HepG2 (cell line): ENCODE results near the gene SERTAD1. TPM values are rescaled to one million over a fixed set of nuclear protein-coding genes. Genes with fewer than 3 reads are reported as not detected.

Source experiments
- ADNP ChIP-seq: sonication (generic); formaldehyde crosslinking; IDR thresholded peaks from 2 replicates; pipeline ENCODE4 v1.4.0; 2020; ENCODE audit warnings: missing genetic modification reagents
- ARHGAP35 ChIP-seq: sonication (generic); formaldehyde crosslinking; IDR thresholded peaks from 2 replicates; pipeline ENCODE4 v1.9.0; 2022; ENCODE audit warnings: mild to moderate bottlenecking, inconsistent platforms, moderate library complexity, missing genetic modification reagents, borderline replicate concordance
- GPN1 ChIP-seq: sonication (generic); formaldehyde crosslinking; IDR thresholded peaks from 2 replicates; pipeline ENCODE4 v1.5.1; 2020; ENCODE audit warnings: missing genetic modification reagents, borderline replicate concordance
- IRF9 ChIP-seq: sonication (generic); formaldehyde crosslinking; IDR thresholded peaks from 2 replicates; pipeline ENCODE4 v1.8.0; 2022; ENCODE audit warnings: missing genetic modification reagents, mild to moderate bottlenecking, borderline replicate concordance
- MED13 ChIP-seq: sonication (generic); formaldehyde crosslinking; IDR thresholded peaks from 2 replicates; pipeline ENCODE4 v1.5.0; 2020; ENCODE audit warnings: missing genetic modification reagents
- SOX6 ChIP-seq, 2 experiments: fragments of 450-650 bp in 1 of 2; sonication (generic) in 1 of 2; formaldehyde crosslinking in 1 of 2; IDR thresholded peaks; 2 replicates each; pipeline versions ENCODE4 v1.4.0 to v1.6.1; 2017 to 2020; ENCODE audit warnings: antibody characterized with exemption in 1 of 2, mild to moderate bottlenecking in 1 of 2, missing genetic modification reagents in 1 of 2
- TBP ChIP-seq: sonication (generic); formaldehyde crosslinking; IDR thresholded peaks from 2 replicates; pipeline ENCODE4 v1.5.0; 2020; ENCODE audit warnings: missing genetic modification reagents
- TBX3 ChIP-seq: fragments of 450-650 bp; IDR thresholded peaks from 2 replicates; pipeline ENCODE4 v1.6.1; 2017; ENCODE audit warnings: antibody characterized with exemption, mild to moderate bottlenecking, inconsistent platforms, borderline replicate concordance
- TCF7 ChIP-seq: sonication (generic); IDR thresholded peaks from 2 replicates; pipeline ENCODE4 v1.6.1; 2016; ENCODE audit warnings: antibody characterized with exemption, low read depth
- ZFP62 ChIP-seq: sonication (generic); formaldehyde crosslinking; IDR thresholded peaks from 2 replicates; pipeline ENCODE4 v1.4.0; 2020; ENCODE audit warnings: missing genetic modification reagents
- ZNF121 ChIP-seq: sonication (generic); formaldehyde crosslinking; IDR thresholded peaks from 2 replicates; pipeline ENCODE4 v1.5.0; 2020; ENCODE audit warnings: mild to moderate bottlenecking, missing genetic modification reagents
- ZNF143 ChIP-seq: sonication (generic); formaldehyde crosslinking; IDR thresholded peaks from 2 replicates; pipeline ENCODE4 v1.4.0; 2020; ENCODE audit warnings: missing genetic modification reagents
- ZNF207 ChIP-seq: fragments of 450-650 bp; IDR thresholded peaks from 2 replicates; pipeline ENCODE4 v1.6.1; 2016; ENCODE audit warnings: antibody characterized with exemption, borderline replicate concordance
- ZNF546 ChIP-seq: sonication (generic); formaldehyde crosslinking; conservative IDR thresholded peaks from 2 replicates; pipeline ENCODE4 v1.8.1; 2023; ENCODE audit warnings: mild to moderate bottlenecking, missing genetic modification reagents
- ZNF556 ChIP-seq: sonication (generic); formaldehyde crosslinking; IDR thresholded peaks from 2 replicates; pipeline ENCODE4 v1.4.0; 2020; ENCODE audit warnings: mild to moderate bottlenecking, missing genetic modification reagents, borderline replicate concordance
- ZNF563 ChIP-seq: sonication (generic); formaldehyde crosslinking; IDR thresholded peaks from 2 replicates; pipeline ENCODE4 v1.8.0; 2022; ENCODE audit warnings: mild to moderate bottlenecking, moderate library complexity, missing genetic modification reagents
- ZNF589 ChIP-seq: sonication (generic); formaldehyde crosslinking; conservative IDR thresholded peaks from 2 replicates; pipeline ENCODE4 v1.8.0; 2022; ENCODE audit warnings: mild to moderate bottlenecking, moderate library complexity, missing genetic modification reagents
- ZNF768 ChIP-seq: sonication (generic); formaldehyde crosslinking; IDR thresholded peaks from 2 replicates; pipeline ENCODE4 v1.4.0; 2020; ENCODE audit warnings: missing genetic modification reagents
- polyA plus RNA-seq, 8 experiments: library from polyadenylated mRNA; depleted of rRNA in 3 of 8; stranded (reverse) in 7 of 8; unstranded in 1 of 8; fragments of >200 nt; fragmentation: Illumina TruSeq in 4 of 8; extraction: Trizol in 4 of 8; gene quantifications; 2 replicates each; pipeline versions ENCODE4 v1.2.1 to v1.2.3, GENCODE V29; 2011 to 2016; ENCODE audit warnings: low read depth in 4 of 8, missing spikeins in 1 of 8, mixed read lengths in 1 of 8; ENCODE audit not compliant: insufficient read depth in 1 of 8
- total RNA-seq, 5 experiments: library from RNA; depleted of rRNA; stranded (reverse); fragments of >200 nt; fragmentation: Illumina TruSeq; extraction: Trizol; gene quantifications; 2 replicates each; pipeline ENCODE4 v1.2.3, GENCODE V29; 2016; ENCODE audit warnings: low read depth in 1 of 5
- TF ChIP-seq, protein P1 (sequence below): sonication (generic); formaldehyde crosslinking; IDR thresholded peaks from 2 replicates; pipeline ENCODE4 v1.4.0; 2020; ENCODE audit warnings: missing genetic modification reagents
- TF ChIP-seq, protein P2 (sequence below): sonication (generic); formaldehyde crosslinking; IDR thresholded peaks from 2 replicates; pipeline ENCODE4 v1.8.0; 2022; ENCODE audit warnings: missing genetic modification reagents, mild to moderate bottlenecking, inconsistent platforms, borderline replicate concordance
- TF ChIP-seq, protein P3 (sequence below): sonication (generic); formaldehyde crosslinking; IDR thresholded peaks from 2 replicates; pipeline ENCODE4 v1.9.0; 2022; ENCODE audit warnings: missing genetic modification reagents, mild to moderate bottlenecking, borderline replicate concordance

SERTAD1 gene
- total and polyA plus RNA-seq, 2 of the 13 experiments (the other 11 are each of a cell fraction or from before 2014, with no cell fraction given), result 4.3 to 4.5 TPM

DNA sequence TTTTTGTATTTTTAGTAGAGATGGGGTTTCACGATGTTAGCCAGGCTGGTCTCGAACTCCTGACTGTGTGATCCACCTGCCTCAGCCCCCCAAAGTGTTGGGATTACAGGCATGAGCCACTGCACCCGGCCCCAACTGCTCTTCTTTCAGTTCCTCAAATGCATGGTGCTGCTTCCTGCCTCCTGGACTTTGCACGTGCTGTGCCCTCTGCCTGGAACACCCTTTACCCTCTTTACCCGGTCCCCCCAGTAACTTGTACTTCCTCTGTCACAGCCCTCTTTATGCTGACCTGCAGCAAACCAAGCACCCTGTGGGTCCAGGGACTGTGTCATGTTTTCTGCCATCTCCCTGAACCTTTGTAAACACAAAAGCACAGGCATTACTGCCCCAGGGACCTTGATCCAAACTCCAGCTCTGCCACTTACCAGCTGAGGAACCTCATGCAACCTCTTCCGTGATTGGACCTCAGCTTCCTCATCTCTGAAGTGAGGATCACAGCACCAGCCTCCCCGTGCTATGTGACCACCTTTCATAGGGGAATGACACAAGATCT lies 36.0 kb upstream of the SERTAD1 start (continued):
- TF ChIP-seq ZNF546 (CRISPR knock-in tag) (no peak), ZNF207 (no peak), ZNF143 (CRISPR knock-in tag) (0 out of 2 replicates have a peak, but pooled peaks have one; percentile 14), ZFP62 (CRISPR knock-in tag) (no peak), GPN1 (CRISPR knock-in tag) (no peak), TCF7 (no peak), TBX3 (no peak), ZNF121 (CRISPR knock-in tag) (0 out of 2 replicates have a peak, but pooled peaks have one; percentile 6), ARHGAP35 (CRISPR knock-in tag) (no peak), ZNF556 (CRISPR knock-in tag) (peak; percentile 59; the same call in 1 of the 2 replicates), TBP (CRISPR knock-in tag) (no peak), ADNP (CRISPR knock-in tag) (0 out of 2 replicates have a peak, but pooled peaks have one; percentile 53), SOX6 (IDR thresholded peaks at IDR 0.05) (no peak), SOX6 (CRISPR knock-in tag; IDR thresholded peaks at IDR 0.05) (peak; percentile 48), ZNF563 (CRISPR knock-in tag) (peak; percentile 66; the same call in 1 of the 2 replicates), ZNF589 (CRISPR knock-in tag) (no peak), ZNF768 (CRISPR knock-in tag) (no peak), MED13 (CRISPR knock-in tag) (no peak), IRF9 (no peak)
- TF ChIP-seq, protein P1, sequence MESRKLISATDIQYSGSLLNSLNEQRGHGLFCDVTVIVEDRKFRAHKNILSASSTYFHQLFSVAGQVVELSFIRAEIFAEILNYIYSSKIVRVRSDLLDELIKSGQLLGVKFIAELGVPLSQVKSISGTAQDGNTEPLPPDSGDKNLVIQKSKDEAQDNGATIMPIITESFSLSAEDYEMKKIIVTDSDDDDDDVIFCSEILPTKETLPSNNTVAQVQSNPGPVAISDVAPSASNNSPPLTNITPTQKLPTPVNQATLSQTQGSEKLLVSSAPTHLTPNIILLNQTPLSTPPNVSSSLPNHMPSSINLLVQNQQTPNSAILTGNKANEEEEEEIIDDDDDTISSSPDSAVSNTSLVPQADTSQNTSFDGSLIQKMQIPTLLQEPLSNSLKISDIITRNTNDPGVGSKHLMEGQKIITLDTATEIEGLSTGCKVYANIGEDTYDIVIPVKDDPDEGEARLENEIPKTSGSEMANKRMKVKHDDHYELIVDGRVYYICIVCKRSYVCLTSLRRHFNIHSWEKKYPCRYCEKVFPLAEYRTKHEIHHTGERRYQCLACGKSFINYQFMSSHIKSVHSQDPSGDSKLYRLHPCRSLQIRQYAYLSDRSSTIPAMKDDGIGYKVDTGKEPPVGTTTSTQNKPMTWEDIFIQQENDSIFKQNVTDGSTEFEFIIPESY (CRISPR knock-in tag), result no peak
- TF ChIP-seq, protein P2, sequence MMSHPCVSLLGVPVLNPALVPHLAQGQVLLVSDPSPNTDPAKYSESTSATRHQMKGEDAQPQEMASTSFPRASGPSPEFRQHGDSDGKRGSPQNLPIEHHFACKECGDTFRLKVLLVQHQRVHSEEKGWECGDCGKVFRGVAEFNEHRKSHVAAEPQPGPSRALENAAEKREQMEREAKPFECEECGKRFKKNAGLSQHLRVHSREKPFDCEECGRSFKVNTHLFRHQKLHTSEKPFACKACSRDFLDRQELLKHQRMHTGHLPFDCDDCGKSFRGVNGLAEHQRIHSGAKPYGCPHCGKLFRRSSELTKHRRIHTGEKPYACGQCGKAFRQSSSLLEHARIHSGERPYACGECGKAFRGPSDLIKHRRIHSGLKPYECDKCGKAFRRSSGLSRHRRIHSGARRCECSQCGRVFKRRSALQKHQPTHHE, result no peak
- TF ChIP-seq, protein P3, sequence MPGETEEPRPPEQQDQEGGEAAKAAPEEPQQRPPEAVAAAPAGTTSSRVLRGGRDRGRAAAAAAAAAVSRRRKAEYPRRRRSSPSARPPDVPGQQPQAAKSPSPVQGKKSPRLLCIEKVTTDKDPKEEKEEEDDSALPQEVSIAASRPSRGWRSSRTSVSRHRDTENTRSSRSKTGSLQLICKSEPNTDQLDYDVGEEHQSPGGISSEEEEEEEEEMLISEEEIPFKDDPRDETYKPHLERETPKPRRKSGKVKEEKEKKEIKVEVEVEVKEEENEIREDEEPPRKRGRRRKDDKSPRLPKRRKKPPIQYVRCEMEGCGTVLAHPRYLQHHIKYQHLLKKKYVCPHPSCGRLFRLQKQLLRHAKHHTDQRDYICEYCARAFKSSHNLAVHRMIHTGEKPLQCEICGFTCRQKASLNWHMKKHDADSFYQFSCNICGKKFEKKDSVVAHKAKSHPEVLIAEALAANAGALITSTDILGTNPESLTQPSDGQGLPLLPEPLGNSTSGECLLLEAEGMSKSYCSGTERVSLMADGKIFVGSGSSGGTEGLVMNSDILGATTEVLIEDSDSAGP, result 0 out of 2 replicates have a peak, but pooled peaks have one; percentile 22
